SH-SY5Y (cell line): ENCODE data around the gene UBR4.

Experiments used
- GATA2 ChIP-seq: IDR thresholded peaks from 2 replicates; pipeline ENCODE4 v1.6.1; 2011; ENCODE audit warnings: mild to moderate bottlenecking, low read depth, low read length
- GATA3 ChIP-seq: IDR thresholded peaks from 2 replicates; pipeline ENCODE4 v1.6.1; 2011; ENCODE audit warnings: low read depth, mild to moderate bottlenecking, low read length, moderate library complexity

GRCh38 chr1:19043579-19044443 lies 166.3 kb downstream of the UBR4 start:
- TF ChIP-seq GATA2, result no peak
- TF ChIP-seq GATA3, result no peak
